Smooth muscle cell (in vitro differentiated cells): Measurements from ENCODE around the gene CFAP299. TPM values are rescaled to one million over a fixed set of nuclear protein-coding genes. Genes with fewer than 3 reads are reported as not detected.

Experiments
- DNase-seq: peaks from one replicate; lab custom pipeline; 2025; ENCODE audit not compliant: unreplicated experiment; lab: John Stamatoyannopoulos, UW
- H2AFZ ChIP-seq: fragments of 200-600 bp; sonication (generic); 2 replicates; pipeline ENCODE4 v1.6.0; 2016; ENCODE audit warnings: antibody characterized with exemption, low read depth, mild to moderate bottlenecking
- H3F3A ChIP-seq: fragments of 200-600 bp; sonication (generic); 2 replicates; pipeline ENCODE4 v1.6.0; 2017; ENCODE audit warnings: antibody characterized with exemption, low read depth
- H3K27ac ChIP-seq: fragments of 200-600 bp; sonication (generic); 2 replicates; pipeline ENCODE4 v1.5.1; 2016; ENCODE audit warnings: low read depth, mild to moderate bottlenecking
- H3K27me3 ChIP-seq: fragments of 200-600 bp; sonication (generic); 2 replicates; pipeline ENCODE4 v1.6.1; 2016; ENCODE audit warnings: low read depth, mild to moderate bottlenecking
- H3K36me3 ChIP-seq: fragments of 200-600 bp; sonication (generic); 2 replicates; pipeline ENCODE4 v1.5.1; 2016; ENCODE audit warnings: low read depth
- H3K4me1 ChIP-seq: fragments of 200-600 bp; sonication (generic); 2 replicates; pipeline ENCODE4 v1.5.1; 2016; ENCODE audit warnings: low read depth
- H3K4me2 ChIP-seq: fragments of 200-600 bp; sonication (generic); 2 replicates; pipeline ENCODE4 v1.6.0; 2016; ENCODE audit warnings: mild to moderate bottlenecking
- H3K4me3 ChIP-seq: fragments of 200-600 bp; sonication (generic); 2 replicates; pipeline ENCODE4 v1.5.1; 2016; ENCODE audit warnings: mild to moderate bottlenecking
- H3K79me2 ChIP-seq: fragments of 200-600 bp; sonication (generic); 2 replicates; pipeline ENCODE4 v1.6.0; 2016; ENCODE audit warnings: low read depth, mild to moderate bottlenecking
- H3K9ac ChIP-seq: fragments of 200-600 bp; sonication (generic); 2 replicates; pipeline ENCODE4 v1.6.0; 2016; ENCODE audit warnings: low read depth
- H3K9me3 ChIP-seq: fragments of 200-600 bp; sonication (generic); replicated peaks from 2 replicates; pipeline ENCODE4 v1.5.1; 2016; ENCODE audit warnings: low read depth
- H4K20me1 ChIP-seq: fragments of 200-600 bp; sonication (generic); 2 replicates; pipeline ENCODE4 v1.6.0; 2016; ENCODE audit warnings: low read depth
- CTCF ChIP-seq: fragments of 200-600 bp; sonication (generic); IDR thresholded peaks from 2 replicates; pipeline ENCODE4 v1.5.1; 2017; ENCODE audit warnings: borderline replicate concordance, mild to moderate bottlenecking, antibody characterized with exemption; ENCODE audit not compliant: insufficient read depth, poor library complexity, severe bottlenecking
- WGBS: methylation state at CpG from one replicate; pipeline ENCODE4 v1.1.7; 2016; ENCODE audit warnings: low lambda C conversion rate; 5-methylcytosine and 5-hydroxymethylcytosine counted together
- polyA plus RNA-seq: library from polyadenylated mRNA; unstranded; fragments of >200 nt; fragmentation: Nextera tagmentation; extraction: Ambion mirVana; gene quantifications from 2 replicates; pipeline ENCODE4 v1.2.1, GENCODE V29; 2016
- total RNA-seq: library from RNA; depleted of rRNA; stranded (reverse); fragments of >200 nt; gene quantifications from 2 replicates; pipeline ENCODE4 v1.2.3, GENCODE V29; 2014

Gene CFAP299
- total and polyA plus RNA-seq, 2 experiments from 2014 or later, result not detected

- WGBS, result 78% methylated on average over 1 of the region's 1 CpG
- Histone ChIP-seq H3K9me3 (no peaks in the 10 kb centered on the region), H3K79me2 (no peaks in the 10 kb centered on the region), H3K9ac (no peak overlapping the region), H3K36me3 (no peaks in the 10 kb centered on the region), H3K4me1 (no peaks in the 10 kb centered on the region), H3K27me3 (no peaks in the 10 kb centered on the region), H3K27ac (no peak overlapping the region), H4K20me1 (no peaks in the 10 kb centered on the region), H3K4me2 (no peak overlapping the region), H3F3A (no peaks in the 10 kb centered on the region), H3K4me3 (no peak overlapping the region), H2AFZ (no peak overlapping the region)
- DNase-seq, result no peak
- no peak for TF ChIP-seq CTCF
Observed at GRCh38 chr4:80521438-80521837, 185.9 kb downstream of the CFAP299 start.

GRCh38 chr4:80526697-80527096 is 191.2 kb downstream of the CFAP299 start:
- H2AFZ ChIP-seq, result no peak overlapping the region
- WGBS, result 87% methylated on average over 2 of the region's 2 CpGs

GRCh38 chr4:80529026-80529425 is 193.5 kb downstream of the CFAP299 start:
- no peak for DNase-seq
- Histone ChIP-seq H3F3A (no peaks in the 10 kb centered on the region), H3K79me2 (no peaks in the 10 kb centered on the region), H3K9me3 (no peaks in the 10 kb centered on the region), H3K27ac (no peak overlapping the region), H3K36me3 (no peaks in the 10 kb centered on the region), H3K27me3 (no peaks in the 10 kb centered on the region), H3K4me1 (no peaks in the 10 kb centered on the region), H3K4me2 (no peak overlapping the region), H3K4me3 (no peak overlapping the region), H2AFZ (no peak overlapping the region), H3K9ac (no peak overlapping the region), H4K20me1 (no peaks in the 10 kb centered on the region)
- TF ChIP-seq CTCF, result no peak

More at GRCh38 chr4:80526697-80527096, 191.2 kb downstream of the CFAP299 start:
- Histone ChIP-seq H3K27me3 (no peaks in the 10 kb centered on the region), H3K4me3 (no peak overlapping the region), H3K79me2 (no peaks in the 10 kb centered on the region), H3F3A (no peaks in the 10 kb centered on the region), H3K4me1 (no peaks in the 10 kb centered on the region), H3K36me3 (no peaks in the 10 kb centered on the region), H3K4me2 (no peak overlapping the region), H3K27ac (no peak overlapping the region), H3K9me3 (no peaks in the 10 kb centered on the region), H3K9ac (no peak overlapping the region), H4K20me1 (no peaks in the 10 kb centered on the region)
- TF ChIP-seq CTCF, result no peak
- no peak for DNase-seq

- no peak overlapping the region for H3K9ac ChIP-seq
- no peak for TF ChIP-seq CTCF
- no peaks in the 10 kb centered on the region for H3K4me1 ChIP-seq
- H2AFZ ChIP-seq, result no peak overlapping the region
- 34% methylated on average over 2 of the region's 2 CpGs for WGBS
- no peak overlapping the region for H3K4me3 ChIP-seq
- H3K36me3 ChIP-seq, result no peaks in the 10 kb centered on the region
- H3K27me3 ChIP-seq, result no peaks in the 10 kb centered on the region
- H3K27ac ChIP-seq, result no peak overlapping the region
- no peaks in the 10 kb centered on the region for H3F3A ChIP-seq
- no peak for DNase-seq
- no peaks in the 10 kb centered on the region for H4K20me1 ChIP-seq
- H3K79me2 ChIP-seq, result no peaks in the 10 kb centered on the region
- H3K4me2 ChIP-seq, result no peak overlapping the region
- H3K9me3 ChIP-seq, result no peaks in the 10 kb centered on the region
Observed at GRCh38 chr4:80532674-80533333, 197.3 kb downstream of the CFAP299 start.
